Measurements from ENCODE around the gene WFDC1. TPM values are rescaled to one million over a fixed set of nuclear protein-coding genes. Genes with fewer than 3 reads are reported as not detected.

The WFDC1 gene
- total RNA-seq, 1 donor from 2014 or later: not detected

DNA sequence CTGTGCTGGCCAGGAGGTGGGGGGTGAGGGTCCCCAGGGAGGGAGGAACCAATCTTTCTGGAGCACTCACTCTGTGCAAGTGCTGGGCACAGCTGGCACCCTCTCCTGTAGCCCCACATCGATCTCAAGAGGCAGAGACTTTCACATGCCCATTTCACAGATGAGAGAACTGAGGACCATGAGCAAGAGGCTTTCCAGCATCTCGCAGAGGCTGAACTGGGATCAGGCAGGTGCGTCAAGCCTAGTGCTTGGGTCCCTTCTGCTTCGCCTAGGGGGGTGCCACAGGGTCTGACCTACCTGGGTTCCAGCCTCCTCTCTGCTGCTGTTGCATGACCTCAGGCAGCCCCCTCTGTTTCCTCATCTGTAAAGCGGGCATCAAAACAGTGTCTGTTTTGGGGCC is 1.3 kb upstream of the WFDC1 start:
- TF ChIP-seq, protein P1, sequence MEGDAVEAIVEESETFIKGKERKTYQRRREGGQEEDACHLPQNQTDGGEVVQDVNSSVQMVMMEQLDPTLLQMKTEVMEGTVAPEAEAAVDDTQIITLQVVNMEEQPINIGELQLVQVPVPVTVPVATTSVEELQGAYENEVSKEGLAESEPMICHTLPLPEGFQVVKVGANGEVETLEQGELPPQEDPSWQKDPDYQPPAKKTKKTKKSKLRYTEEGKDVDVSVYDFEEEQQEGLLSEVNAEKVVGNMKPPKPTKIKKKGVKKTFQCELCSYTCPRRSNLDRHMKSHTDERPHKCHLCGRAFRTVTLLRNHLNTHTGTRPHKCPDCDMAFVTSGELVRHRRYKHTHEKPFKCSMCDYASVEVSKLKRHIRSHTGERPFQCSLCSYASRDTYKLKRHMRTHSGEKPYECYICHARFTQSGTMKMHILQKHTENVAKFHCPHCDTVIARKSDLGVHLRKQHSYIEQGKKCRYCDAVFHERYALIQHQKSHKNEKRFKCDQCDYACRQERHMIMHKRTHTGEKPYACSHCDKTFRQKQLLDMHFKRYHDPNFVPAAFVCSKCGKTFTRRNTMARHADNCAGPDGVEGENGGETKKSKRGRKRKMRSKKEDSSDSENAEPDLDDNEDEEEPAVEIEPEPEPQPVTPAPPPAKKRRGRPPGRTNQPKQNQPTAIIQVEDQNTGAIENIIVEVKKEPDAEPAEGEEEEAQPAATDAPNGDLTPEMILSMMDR (IDR thresholded peaks at IDR 0.05; ENCODE audit: unreplicated experiment): no peak
- Mint-ChIP-seq H3K4me3 (ENCODE audit: unreplicated experiment) (no peak overlapping the region), H3K9me3 (ENCODE audit: unreplicated experiment) (no peaks in the 10 kb centered on the region), H3K27ac (ENCODE audit: unreplicated experiment) (no peak overlapping the region), H3K36me3 (ENCODE audit: low read depth, unreplicated experiment) (no peaks in the 10 kb centered on the region), H3K4me1 (ENCODE audit: unreplicated experiment) (peaks cover 11% of the 10 kb centered on the region), H3K27me3 (ENCODE audit: unreplicated experiment) (peaks cover 5% of the 10 kb centered on the region)
- DNase-seq (ENCODE audit: low spot score): no peak

- Mint-ChIP-seq H3K4me3 (ENCODE audit: unreplicated experiment) (no peak overlapping the region), H3K4me1 (ENCODE audit: unreplicated experiment) (peaks cover 11% of the 10 kb centered on the region), H3K36me3 (ENCODE audit: low read depth, unreplicated experiment) (no peaks in the 10 kb centered on the region), H3K9me3 (ENCODE audit: unreplicated experiment) (no peaks in the 10 kb centered on the region), H3K27me3 (ENCODE audit: unreplicated experiment) (peaks cover 5% of the 10 kb centered on the region), H3K27ac (ENCODE audit: unreplicated experiment) (no peak overlapping the region)
- TF ChIP-seq, protein P1 (IDR thresholded peaks at IDR 0.05; ENCODE audit: unreplicated experiment): no peak
- no peak for DNase-seq (ENCODE audit: low spot score)
These were observed 561 bp upstream of the WFDC1 start for GRCh38 chr16:84294117-84294516.

GRCh38 chr16:84295203-84295860 is 654 bp downstream of the WFDC1 start:
- Mint-ChIP-seq H3K27me3 (ENCODE audit: unreplicated experiment) (peaks cover 4% of the 10 kb centered on the region), H3K9me3 (ENCODE audit: unreplicated experiment) (no peaks in the 10 kb centered on the region), H3K36me3 (ENCODE audit: low read depth, unreplicated experiment) (no peaks in the 10 kb centered on the region), H3K4me3 (ENCODE audit: unreplicated experiment) (no peak overlapping the region), H3K4me1 (ENCODE audit: unreplicated experiment) (peaks cover 11% of the 10 kb centered on the region), H3K27ac (ENCODE audit: unreplicated experiment) (no peak overlapping the region)
- TF ChIP-seq, protein P1 (IDR thresholded peaks at IDR 0.05; ENCODE audit: unreplicated experiment): no peak
- no peak for DNase-seq (ENCODE audit: low spot score)

DNA sequence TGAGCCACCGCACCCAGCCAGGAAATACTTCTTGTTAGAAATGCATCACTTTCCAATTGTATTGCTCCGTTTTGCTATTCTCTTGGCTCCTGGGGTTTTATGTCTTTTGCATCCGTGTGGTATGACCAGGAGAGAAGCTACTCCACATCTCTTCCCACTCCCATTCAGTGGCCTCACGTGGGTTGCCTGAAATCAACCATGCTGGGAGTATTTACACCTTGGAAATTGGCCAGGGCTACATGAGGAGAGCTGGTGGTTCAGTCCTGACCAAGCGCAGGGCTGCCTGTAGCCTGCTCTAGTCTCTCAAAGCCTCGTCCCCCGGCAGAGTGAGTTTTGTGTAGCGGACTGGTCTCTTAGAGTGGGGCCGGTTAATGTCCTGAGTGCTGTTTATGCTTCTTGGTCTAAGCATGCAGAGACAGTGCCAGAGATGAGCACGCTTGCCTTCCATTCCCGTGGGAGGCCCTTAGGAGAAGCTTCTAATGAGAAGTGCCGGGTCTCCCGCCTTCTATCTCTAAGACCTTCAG is 3.8 kb downstream of the WFDC1 start:
- TF ChIP-seq, protein P1 (IDR thresholded peaks at IDR 0.05; ENCODE audit: unreplicated experiment): no peak
- H3K27me3 Mint-ChIP-seq (ENCODE audit: unreplicated experiment): peaks cover 6% of the 10 kb centered on the region
- no peaks in the 10 kb centered on the region for H3K9me3 Mint-ChIP-seq (ENCODE audit: unreplicated experiment)
- no peak overlapping the region for H3K27ac Mint-ChIP-seq (ENCODE audit: unreplicated experiment)
- H3K36me3 Mint-ChIP-seq (ENCODE audit: low read depth, unreplicated experiment): no peaks in the 10 kb centered on the region
- no peak for DNase-seq (ENCODE audit: low spot score)
- no peak overlapping the region for H3K4me3 Mint-ChIP-seq (ENCODE audit: unreplicated experiment)
- peaks cover 16% of the 10 kb centered on the region for H3K4me1 Mint-ChIP-seq (ENCODE audit: unreplicated experiment)

DNA sequence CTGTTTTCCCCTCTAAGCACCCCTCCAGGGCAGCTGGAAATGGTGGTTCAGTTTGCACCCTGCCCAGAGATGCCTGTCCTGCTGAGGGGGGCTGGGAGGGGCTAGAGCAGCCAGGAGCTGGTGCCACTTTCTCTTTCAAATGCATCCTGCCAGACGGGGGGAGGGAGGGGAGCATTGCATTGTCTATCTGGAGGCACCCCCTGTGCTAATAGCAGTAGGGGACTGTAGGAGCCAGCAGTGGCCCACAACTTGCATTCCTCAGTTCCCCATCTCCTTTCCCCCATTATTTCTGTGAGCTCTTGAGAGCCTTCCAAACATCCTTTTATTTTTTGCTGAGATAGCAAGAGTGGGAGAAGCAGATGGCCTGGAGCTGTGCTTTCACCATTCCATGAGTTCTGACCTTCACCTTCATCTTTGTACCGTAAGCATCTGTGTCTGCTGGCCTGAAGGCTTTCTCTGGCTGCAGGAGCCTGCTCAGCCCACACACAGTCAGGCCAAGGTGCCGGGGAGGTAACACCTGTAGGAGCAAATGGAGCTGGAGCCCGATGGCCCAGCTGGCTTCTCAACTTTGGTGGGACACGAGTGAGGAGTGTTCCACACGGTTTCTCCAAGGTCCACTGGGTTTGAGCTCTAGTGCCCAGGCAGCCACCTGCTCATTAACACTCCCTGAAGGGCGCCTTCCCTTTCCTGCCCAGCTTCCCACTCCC is 5.2 kb downstream of the WFDC1 start:
- Mint-ChIP-seq H3K27ac (ENCODE audit: unreplicated experiment) (no peak overlapping the region), H3K9me3 (ENCODE audit: unreplicated experiment) (no peaks in the 10 kb centered on the region), H3K27me3 (ENCODE audit: unreplicated experiment) (peaks cover 8% of the 10 kb centered on the region), H3K36me3 (ENCODE audit: low read depth, unreplicated experiment) (no peaks in the 10 kb centered on the region), H3K4me1 (ENCODE audit: unreplicated experiment) (peaks cover 16% of the 10 kb centered on the region), H3K4me3 (ENCODE audit: unreplicated experiment) (no peak overlapping the region)
- DNase-seq (ENCODE audit: low spot score): no peak
- TF ChIP-seq, protein P1 (IDR thresholded peaks at IDR 0.05; ENCODE audit: unreplicated experiment): no peak

All from endothelial cell (in vitro differentiated cells).